SKM-1 treated with dmso at 0.1 percent for 144 hours (cell line): ENCODE data around the gene SFXN5.
A peak's percentile ranks its signal among the peaks of the same experiment; 100 is the strongest.
"Not testable (repeated sequence)": the region's sequence is repeated elsewhere in the genome, so short reads cannot be mapped to it uniquely, and the experiment has no call there.

ENCODE experiments used
- DNase-seq: peaks from one replicate; lab custom pipeline; 2025; ENCODE audit not compliant: unreplicated experiment; lab: John Stamatoyannopoulos, UW

The SFXN5 gene

GRCh38 chr2:73071360-73072128 lies at the start of gene SFXN5:
Gene SFXN5 (minus strand): TSS chr2:73071712. CDS start chr2:73071705, 7 bp downstream.
- peak; percentile 95 for DNase-seq

GRCh38 chr2:73119611-73120239 lies 48.2 kb upstream of the SFXN5 start:
- not testable (repeated sequence) for DNase-seq

GRCh38 chr2:73117441-73117840 lies 45.9 kb upstream of the SFXN5 start:
- DNase-seq = no peak

GRCh38 chr2:73116182-73116960 lies 44.9 kb upstream of the SFXN5 start:
- no peak for DNase-seq

GRCh38 chr2:73114273-73114867 lies 42.9 kb upstream of the SFXN5 start:
- no peak for DNase-seq

- peak; percentile 70 for DNase-seq
These were observed 41.7 kb upstream of the SFXN5 start, which contains the start of gene RAB11FIP5 for GRCh38 chr2:73112913-73113854. Gene RAB11FIP5 (minus strand): TSS chr2:73112948. CDS start chr2:73112777, 171 bp downstream.

GRCh38 chr2:73112026-73112912 lies 40.8 kb upstream of the SFXN5 start:
- DNase-seq = peak; percentile 11

- peak; percentile 62 for DNase-seq
These were observed 39.8 kb upstream of the SFXN5 start for GRCh38 chr2:73111073-73112025.

- no peak for DNase-seq
These were observed 38.9 kb upstream of the SFXN5 start for GRCh38 chr2:73110168-73111072.

GRCh38 chr2:73109431-73110167 lies 38.1 kb upstream of the SFXN5 start:
- DNase-seq = no peak

GRCh38 chr2:73107211-73107926 lies 35.9 kb upstream of the SFXN5 start:
- no peak for DNase-seq

- DNase-seq = no peak
These were observed 35.3 kb upstream of the SFXN5 start for GRCh38 chr2:73106791-73107190.

GRCh38 chr2:73105511-73105971 lies 34.0 kb upstream of the SFXN5 start:
- no peak for DNase-seq

GRCh38 chr2:73104933-73105332 lies 33.4 kb upstream of the SFXN5 start:
- no peak for DNase-seq

GRCh38 chr2:73103018-73103542 lies 31.6 kb upstream of the SFXN5 start:
- no peak for DNase-seq
